GM12865 (cell line): ENCODE results near the gene SPEN.
"Not testable (repeated sequence)": the region's sequence is repeated elsewhere in the genome, so short reads cannot be mapped to it uniquely, and the experiment has no call there.

Experiments used
- DNase-seq: peaks from one replicate; pipeline ENCODE4 v3.0.0; 2010; ENCODE audit warnings: low read depth
- H3K4me3 ChIP-seq: 2 replicates; pipeline ENCODE4 v1.5.1; 2011; ENCODE audit warnings: mild to moderate bottlenecking, low read depth, low read length, control low read depth
- TF ChIP-seq, protein P1 (sequence below): IDR thresholded peaks from 2 replicates; pipeline ENCODE4 v1.5.1; 2011; ENCODE audit warnings: low read length, control low read depth, low read depth, inconsistent platforms; ENCODE audit not compliant: insufficient read depth; ENCODE audit errors: missing control alignments

Gene SPEN

DNA sequence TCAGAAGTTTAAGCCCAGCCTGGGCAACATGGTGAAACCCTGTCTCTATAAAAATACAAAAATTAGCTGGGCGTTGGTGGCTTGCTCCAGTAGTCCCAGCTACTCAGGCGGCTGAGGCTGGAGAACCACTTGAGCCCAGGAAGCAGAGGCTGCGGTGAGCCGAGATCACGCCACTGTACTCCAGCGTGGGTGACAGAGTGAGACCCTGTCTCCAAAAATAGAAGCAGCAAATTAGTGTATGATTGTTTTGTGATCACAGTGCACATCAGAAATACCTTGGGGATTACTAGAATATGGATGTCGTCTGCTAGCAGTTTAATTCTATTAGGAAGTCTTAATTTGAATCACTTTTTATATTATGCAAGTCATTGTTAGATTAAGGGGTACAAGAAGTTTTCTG lies 69.4 kb downstream of the SPEN start:
- TF ChIP-seq, protein P1, sequence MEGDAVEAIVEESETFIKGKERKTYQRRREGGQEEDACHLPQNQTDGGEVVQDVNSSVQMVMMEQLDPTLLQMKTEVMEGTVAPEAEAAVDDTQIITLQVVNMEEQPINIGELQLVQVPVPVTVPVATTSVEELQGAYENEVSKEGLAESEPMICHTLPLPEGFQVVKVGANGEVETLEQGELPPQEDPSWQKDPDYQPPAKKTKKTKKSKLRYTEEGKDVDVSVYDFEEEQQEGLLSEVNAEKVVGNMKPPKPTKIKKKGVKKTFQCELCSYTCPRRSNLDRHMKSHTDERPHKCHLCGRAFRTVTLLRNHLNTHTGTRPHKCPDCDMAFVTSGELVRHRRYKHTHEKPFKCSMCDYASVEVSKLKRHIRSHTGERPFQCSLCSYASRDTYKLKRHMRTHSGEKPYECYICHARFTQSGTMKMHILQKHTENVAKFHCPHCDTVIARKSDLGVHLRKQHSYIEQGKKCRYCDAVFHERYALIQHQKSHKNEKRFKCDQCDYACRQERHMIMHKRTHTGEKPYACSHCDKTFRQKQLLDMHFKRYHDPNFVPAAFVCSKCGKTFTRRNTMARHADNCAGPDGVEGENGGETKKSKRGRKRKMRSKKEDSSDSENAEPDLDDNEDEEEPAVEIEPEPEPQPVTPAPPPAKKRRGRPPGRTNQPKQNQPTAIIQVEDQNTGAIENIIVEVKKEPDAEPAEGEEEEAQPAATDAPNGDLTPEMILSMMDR = no peak
- DNase-seq = peak; percentile 60
- peak overlapping the region; percentile 19 for H3K4me3 ChIP-seq

DNA sequence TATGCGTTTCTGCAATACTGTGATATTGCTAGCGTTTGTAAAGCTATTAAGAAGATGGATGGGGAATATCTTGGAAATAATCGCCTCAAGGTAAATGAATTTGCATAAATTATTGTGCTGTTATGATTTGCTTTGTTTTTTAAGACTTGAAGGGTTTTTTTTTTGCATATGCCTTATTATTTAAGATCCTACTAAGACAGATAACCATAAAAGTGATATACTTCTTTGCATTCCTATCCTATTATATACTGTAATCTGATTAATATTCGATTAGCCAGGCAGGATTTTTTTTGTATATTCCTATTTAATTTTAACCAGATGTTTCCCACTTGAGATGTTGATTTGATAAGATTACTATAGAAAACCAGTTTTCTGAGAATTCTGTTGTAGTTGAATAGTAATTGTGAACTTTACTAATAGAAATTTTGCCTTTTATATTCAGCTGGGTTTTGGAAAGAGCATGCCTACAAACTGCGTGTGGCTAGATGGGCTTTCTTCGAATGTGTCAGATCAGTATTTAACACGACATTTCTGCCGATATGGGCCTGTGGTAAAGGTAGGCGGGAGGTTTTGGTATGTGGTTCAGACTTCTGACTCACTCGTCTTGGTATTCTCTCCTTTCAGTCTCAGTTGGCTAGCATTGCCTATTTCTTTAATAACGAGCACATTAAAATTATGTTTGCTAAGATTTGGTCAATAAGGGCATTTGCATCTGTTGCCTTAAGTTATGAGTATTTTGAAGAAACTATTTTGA lies 71.6 kb downstream of the SPEN start:
- no peak overlapping the region for H3K4me3 ChIP-seq
- DNase-seq = peak; percentile 89
- TF ChIP-seq, protein P1 = no peak

DNA sequence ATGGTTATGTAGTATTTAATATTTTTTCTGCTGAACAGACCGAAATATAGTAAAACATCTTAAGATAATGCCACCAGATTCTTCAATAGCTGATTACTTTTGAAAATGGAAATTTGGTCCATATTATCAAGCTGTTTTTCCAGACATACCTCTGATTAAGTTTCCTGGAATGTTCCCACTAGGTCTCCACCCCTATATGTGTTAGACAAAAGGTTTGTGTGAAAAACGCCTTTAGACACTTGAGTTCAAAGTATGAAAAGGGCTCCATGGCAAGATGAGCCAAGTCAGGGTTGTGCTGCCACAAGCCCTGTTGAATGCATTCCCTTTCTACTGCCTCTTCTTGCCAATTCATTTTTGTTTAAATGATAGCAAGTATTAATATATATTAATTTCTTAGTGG lies 75.7 kb downstream of the SPEN start:
- DNase-seq = no peak
- H3K4me3 ChIP-seq = no peak overlapping the region
- TF ChIP-seq, protein P1 = no peak

DNA sequence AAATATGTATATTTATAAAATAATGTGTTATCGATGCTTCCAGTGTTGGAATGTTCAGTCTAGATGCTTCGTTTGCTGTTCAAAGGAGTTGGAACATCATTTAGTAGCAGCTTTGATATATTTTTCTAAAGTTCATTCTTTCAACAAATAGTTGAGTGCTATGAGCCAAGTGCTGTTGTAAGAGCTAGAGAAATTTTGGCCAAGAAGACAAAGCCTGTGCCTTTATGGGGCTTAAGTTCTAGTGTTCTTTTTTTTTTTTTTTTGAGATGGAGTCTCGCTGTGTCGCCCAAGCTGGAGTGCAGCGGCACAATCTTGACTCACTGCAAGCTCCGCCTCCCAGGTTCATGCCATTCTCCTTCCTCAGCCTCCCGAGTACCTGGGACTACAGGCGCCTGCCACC lies 78.9 kb downstream of the SPEN start:
- DNase-seq, H3K4me3 ChIP-seq: not testable (repeated sequence)

DNA sequence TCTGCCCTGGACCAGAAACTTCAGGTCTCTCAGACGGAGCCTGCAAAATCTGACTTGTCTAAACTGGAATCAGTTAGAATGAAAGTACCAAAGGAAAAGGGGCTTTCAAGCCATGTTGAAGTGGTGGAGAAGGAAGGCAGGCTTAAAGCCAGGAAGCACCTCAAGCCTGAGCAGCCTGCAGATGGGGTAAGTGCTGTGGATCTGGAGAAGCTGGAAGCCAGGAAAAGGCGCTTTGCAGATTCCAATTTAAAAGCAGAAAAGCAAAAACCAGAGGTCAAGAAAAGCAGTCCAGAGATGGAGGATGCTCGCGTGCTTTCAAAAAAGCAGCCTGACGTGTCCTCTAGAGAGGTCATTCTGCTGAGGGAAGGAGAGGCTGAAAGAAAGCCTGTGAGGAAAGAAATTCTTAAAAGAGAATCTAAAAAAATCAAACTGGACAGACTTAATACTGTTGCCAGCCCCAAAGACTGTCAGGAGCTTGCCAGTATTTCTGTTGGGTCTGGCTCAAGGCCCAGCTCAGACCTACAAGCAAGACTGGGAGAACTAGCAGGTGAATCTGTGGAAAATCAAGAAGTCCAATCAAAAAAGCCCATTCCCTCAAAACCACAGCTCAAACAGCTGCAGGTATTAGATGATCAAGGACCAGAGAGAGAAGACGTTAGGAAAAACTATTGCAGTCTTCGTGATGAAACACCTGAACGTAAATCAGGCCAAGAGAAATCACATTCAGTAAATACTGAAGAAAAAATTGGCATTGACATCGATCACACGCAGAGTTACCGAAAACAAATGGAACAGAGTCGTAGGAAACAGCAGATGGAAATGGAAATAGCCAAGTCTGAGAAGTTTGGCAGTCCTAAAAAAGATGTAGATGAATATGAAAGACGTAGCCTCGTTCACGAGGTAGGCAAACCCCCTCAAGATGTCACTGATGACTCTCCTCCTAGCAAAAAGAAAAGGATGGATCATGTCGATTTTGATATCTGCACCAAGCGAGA lies 81.8 kb downstream of the SPEN start:
- TF ChIP-seq, protein P1 = no peak
- H3K4me3 ChIP-seq = no peak overlapping the region
- DNase-seq = no peak

DNA sequence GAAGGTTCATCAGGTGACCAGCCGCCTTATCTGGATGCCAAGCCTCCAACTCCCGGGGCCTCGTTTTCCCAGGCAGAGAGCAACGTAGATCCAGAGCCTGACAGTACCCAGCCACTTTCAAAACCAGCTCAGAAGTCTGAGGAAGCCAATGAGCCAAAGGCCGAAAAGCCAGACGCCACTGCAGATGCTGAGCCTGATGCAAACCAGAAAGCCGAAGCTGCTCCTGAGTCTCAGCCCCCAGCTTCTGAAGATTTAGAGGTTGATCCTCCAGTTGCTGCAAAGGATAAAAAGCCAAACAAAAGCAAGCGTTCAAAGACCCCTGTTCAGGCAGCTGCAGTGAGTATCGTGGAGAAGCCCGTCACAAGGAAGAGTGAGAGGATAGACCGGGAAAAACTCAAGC lies 83.9 kb downstream of the SPEN start:
- TF ChIP-seq, protein P1 = no peak
- no peak overlapping the region for H3K4me3 ChIP-seq
- DNase-seq = no peak

DNA sequence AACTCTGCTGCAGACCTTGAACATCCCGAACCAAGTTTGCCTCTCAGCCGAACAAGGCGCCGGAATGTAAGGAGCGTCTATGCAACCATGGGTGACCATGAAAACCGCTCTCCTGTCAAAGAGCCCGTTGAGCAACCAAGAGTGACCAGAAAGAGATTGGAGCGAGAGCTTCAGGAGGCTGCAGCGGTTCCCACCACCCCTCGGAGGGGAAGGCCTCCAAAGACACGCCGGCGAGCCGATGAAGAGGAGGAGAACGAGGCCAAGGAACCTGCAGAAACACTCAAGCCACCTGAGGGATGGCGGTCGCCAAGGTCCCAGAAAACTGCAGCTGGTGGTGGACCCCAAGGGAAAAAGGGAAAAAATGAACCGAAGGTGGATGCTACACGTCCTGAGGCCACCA lies 84.4 kb downstream of the SPEN start:
- H3K4me3 ChIP-seq = no peak overlapping the region
- TF ChIP-seq, protein P1 = no peak
- no peak for DNase-seq
